ENCODE results near the gene CREG2. TPM values are rescaled to one million over a fixed set of nuclear protein-coding genes. Genes with fewer than 3 reads are reported as not detected.

CREG2 gene
- total and polyA plus RNA-seq, 10 donors = 0.17 TPM; not detected in 9

- WGBS, 5 donors = 47 to 82% (median 67%) methylated on average over 1 of the region's 1 CpG
- TF ChIP-seq CTCF (IDR thresholded peaks at IDR 0.05 in 8 of 11, conservative IDR thresholded peaks at IDR 0.05 in 3 of 11) (no peak), POLR2A (IDR thresholded peaks at IDR 0.05) (no peak), POLR2AphosphoS5 (IDR thresholded peaks at IDR 0.05) (no peak)
- intact Hi-C loops (cut with DNase I; ENCODE audit: low total_unique reads) = loop anchor here (10.0 kb wide), 1 partner anchor 45 kb away; the partner anchor contains the start of gene CNOT11
- peaks cover 0 to 90% (median 3%) of the 10 kb centered on the region in 6 donors for H3K36me3 ChIP-seq
- no peaks in the 10 kb centered on the region for H3K27me3 ChIP-seq (replicated peaks in 1 of 7)
- peak overlapping the region in 3 of 8 donors; percentile 6 to 87 (median 12) for H3K4me3 ChIP-seq
- peak overlapping the region in 3 of 8 donors; percentile 34 to 59 (median 55) for H3K27ac ChIP-seq
- H3K4me1 ChIP-seq = peaks cover 48 to 100% (median 97%) of the 10 kb centered on the region in 6 donors
- DNase-seq = no peak
- no peaks in the 10 kb centered on the region for H3K9me3 ChIP-seq
These were observed 87.1 kb downstream of the CREG2 start for GRCh38 chr2:101300164-101300563.

DNA sequence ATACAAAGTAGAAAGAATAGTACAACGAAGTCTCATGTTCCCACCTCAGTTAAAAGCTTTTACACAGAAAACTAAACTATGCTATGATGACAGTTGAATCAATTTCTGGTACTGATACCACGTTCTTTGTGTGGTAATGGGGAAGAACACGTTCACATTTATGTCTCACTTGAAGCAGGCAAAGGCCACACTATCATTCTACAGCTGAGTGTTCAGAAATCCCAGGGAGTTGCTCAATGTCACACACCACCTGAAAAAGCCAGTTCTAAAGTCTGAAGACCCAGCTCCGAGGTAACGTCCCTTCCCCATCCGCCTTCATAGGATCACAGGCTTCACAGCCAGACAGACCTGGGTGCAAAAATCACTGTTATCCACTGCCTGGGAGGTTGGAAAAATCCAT lies 87.7 kb downstream of the CREG2 start:
- 70 to 77% (median 73%) methylated on average over 6 of the region's 6 CpGs for WGBS, 5 donors
- H3K27ac ChIP-seq = peak overlapping the region in 3 of 8 donors; percentile 34 to 59 (median 55)
- H3K4me3 ChIP-seq = peak overlapping the region in 1 of 8 donors; percentile 87
- TF ChIP-seq CTCF (IDR thresholded peaks at IDR 0.05 in 8 of 11, conservative IDR thresholded peaks at IDR 0.05 in 3 of 11) (no peak), POLR2AphosphoS5 (IDR thresholded peaks at IDR 0.05) (peak in 1 of 3 donors; percentile 29)
- H3K9me3 ChIP-seq = no peaks in the 10 kb centered on the region
- H3K36me3 ChIP-seq = peaks cover 0 to 90% (median 7%) of the 10 kb centered on the region in 6 donors
- intact Hi-C loops (cut with DNase I; ENCODE audit: low total_unique reads) = loop anchor here (10.0 kb wide), 1 partner anchor 45 kb away; the partner anchor contains the start of gene CNOT11
- peaks cover 48 to 100% (median 96%) of the 10 kb centered on the region in 6 donors for H3K4me1 ChIP-seq
- no peak for DNase-seq
- H3K27me3 ChIP-seq (replicated peaks in 1 of 7) = no peaks in the 10 kb centered on the region

- no peak for DNase-seq
- Histone ChIP-seq H3K4me1 (peaks cover 31 to 100% (median 90%) of the 10 kb centered on the region in 6 donors), H3K9me3 (no peaks in the 10 kb centered on the region), H3K36me3 (peaks cover 0 to 90% (median 23%) of the 10 kb centered on the region in 6 donors), H3K27me3 (replicated peaks in 1 of 7) (no peaks in the 10 kb centered on the region), H3K4me3 (peak overlapping the region in 1 of 8 donors; percentile 4), H3K27ac (peak overlapping the region in 2 of 8 donors; percentile 5 to 7)
- intact Hi-C loops (cut with DNase I; ENCODE audit: low total_unique reads) = no loop called here
- TF ChIP-seq POLR2AphosphoS5 (IDR thresholded peaks at IDR 0.05) (no peak), CTCF (IDR thresholded peaks at IDR 0.05 in 8 of 11, conservative IDR thresholded peaks at IDR 0.05 in 3 of 11) (no peak)
- 76 to 94% (median 88%) methylated on average over 2 of the region's 2 CpGs for WGBS, 5 donors
These were observed 89.9 kb downstream of the CREG2 start for GRCh38 chr2:101297383-101297782.

GRCh38 chr2:101296371-101296770 lies 90.9 kb downstream of the CREG2 start:
- Histone ChIP-seq H3K36me3 (peaks cover 0 to 90% (median 33%) of the 10 kb centered on the region in 6 donors), H3K4me1 (peaks cover 27 to 99% (median 83%) of the 10 kb centered on the region in 6 donors), H3K27me3 (replicated peaks in 1 of 7) (no peaks in the 10 kb centered on the region), H3K9me3 (no peaks in the 10 kb centered on the region), H3K4me3 (no peak overlapping the region), H3K27ac (no peak overlapping the region)
- TF ChIP-seq POLR2AphosphoS5 (IDR thresholded peaks at IDR 0.05) = no peak
- no peak for TF ChIP-seq POLR2A (IDR thresholded peaks at IDR 0.05)
- no peak for TF ChIP-seq CTCF (IDR thresholded peaks at IDR 0.05 in 8 of 11, conservative IDR thresholded peaks at IDR 0.05 in 3 of 11)
- no peak for DNase-seq
- intact Hi-C loops (cut with DNase I; ENCODE audit: low total_unique reads) = no loop called here
- WGBS, 5 donors = 95 to 98% (median 97%) methylated on average over 5 of the region's 5 CpGs

Measured in spleen (tissue), 11 donors.